GM18526 (cell line): Measurements from ENCODE around the gene RNF4.

Experiments used
- POLR2A ChIP-seq: IDR thresholded peaks from 3 replicates; pipeline ENCODE4 v1.6.1; 2011; ENCODE audit not compliant: insufficient read length; ENCODE audit errors: extremely low read depth

The RNF4 gene, protein sequence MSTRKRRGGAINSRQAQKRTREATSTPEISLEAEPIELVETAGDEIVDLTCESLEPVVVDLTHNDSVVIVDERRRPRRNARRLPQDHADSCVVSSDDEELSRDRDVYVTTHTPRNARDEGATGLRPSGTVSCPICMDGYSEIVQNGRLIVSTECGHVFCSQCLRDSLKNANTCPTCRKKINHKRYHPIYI

DNA sequence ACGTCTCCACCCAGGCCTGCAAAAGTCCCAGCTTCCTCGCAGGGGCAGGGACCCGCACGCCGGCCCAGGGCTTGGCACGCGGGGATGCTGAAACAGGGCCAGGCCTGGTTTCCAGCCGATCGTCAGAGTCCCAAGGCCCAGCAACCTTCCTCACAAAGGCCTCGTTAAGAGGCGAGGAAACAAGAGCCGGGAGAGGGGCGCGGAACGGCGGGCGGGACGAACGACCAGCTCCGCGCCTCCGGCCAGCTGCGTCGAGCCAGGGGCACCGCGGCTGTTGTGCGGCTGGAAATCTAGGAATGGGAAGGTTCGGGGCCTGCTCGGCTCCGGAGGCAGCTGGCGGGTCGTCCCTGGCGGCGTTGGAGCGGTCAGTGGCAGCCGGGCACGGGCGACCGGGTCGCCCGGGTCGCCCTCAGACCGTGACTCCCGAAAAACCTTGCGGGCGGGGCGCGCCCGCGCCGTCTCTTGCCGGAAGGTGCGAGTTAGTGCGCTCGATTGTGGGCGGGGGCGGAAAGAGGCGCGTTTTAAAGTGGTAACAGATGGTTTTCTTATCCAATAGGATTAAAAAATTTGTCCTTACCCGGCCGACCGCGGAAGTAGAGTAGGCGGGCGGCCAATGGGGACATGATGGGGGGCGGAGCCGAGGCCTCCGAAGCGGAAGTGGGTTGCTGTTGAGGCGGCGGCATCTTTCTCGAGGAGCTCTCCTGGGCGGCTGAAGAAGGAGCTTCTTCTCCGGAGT, at the start of gene RNF4:
RNF4 (plus strand) TSS at position 651 of the 736 bp plus-strand sequence. CDS start 21,388 bp downstream, outside the sequence.
- peak; percentile 85 for TF ChIP-seq POLR2A

GRCh38 chr4:2419814-2420213, 49.1 kb upstream of the RNF4 start:
- TF ChIP-seq POLR2A: no peak

DNA sequence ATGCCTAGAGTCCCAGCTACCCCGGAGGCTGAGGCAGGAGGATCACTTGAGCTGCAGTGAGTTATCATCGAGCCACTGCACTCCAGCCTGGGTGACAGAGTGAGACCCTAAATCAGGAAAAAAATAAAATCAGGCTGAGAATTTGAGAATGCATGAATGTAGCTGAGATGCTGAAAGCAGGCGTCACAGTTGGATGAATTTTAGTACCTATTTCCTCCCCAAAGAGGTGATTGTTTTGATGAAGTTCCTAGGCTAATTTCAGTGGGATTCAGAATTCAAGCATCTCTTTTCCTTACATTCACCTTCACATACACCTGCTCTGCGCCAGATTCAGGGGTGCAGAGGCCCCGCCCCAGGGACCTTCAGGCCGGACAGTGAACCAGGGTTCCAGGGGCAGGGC, 47.0 kb upstream of the RNF4 start:
- TF ChIP-seq POLR2A: no peak

- no peak for TF ChIP-seq POLR2A
These were observed 45.8 kb upstream of the RNF4 start for GRCh38 chr4:2423066-2423465.

DNA sequence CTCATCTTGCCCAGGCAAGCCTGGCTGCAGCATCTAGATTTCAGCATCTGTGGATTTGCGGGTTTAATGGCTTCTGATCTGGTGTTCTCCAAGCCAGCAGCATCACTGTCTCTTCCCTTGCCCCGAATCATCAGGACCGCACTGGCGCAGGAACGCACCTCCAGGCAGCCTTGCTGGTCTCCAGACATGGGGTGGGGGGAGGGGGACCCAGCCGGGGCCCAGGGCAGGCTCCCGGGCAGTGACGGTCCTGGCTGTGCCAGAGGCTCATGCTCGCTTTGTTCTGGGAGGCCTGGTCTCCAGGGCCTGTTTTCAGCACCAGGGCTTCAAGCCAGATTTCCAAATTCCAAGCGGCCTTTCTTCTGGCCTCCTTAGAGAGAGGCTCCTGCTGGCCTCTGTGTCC, 45.2 kb upstream of the RNF4 start:
- TF ChIP-seq POLR2A: no peak

GRCh38 chr4:2424581-2424980, 44.3 kb upstream of the RNF4 start:
- no peak for TF ChIP-seq POLR2A

DNA sequence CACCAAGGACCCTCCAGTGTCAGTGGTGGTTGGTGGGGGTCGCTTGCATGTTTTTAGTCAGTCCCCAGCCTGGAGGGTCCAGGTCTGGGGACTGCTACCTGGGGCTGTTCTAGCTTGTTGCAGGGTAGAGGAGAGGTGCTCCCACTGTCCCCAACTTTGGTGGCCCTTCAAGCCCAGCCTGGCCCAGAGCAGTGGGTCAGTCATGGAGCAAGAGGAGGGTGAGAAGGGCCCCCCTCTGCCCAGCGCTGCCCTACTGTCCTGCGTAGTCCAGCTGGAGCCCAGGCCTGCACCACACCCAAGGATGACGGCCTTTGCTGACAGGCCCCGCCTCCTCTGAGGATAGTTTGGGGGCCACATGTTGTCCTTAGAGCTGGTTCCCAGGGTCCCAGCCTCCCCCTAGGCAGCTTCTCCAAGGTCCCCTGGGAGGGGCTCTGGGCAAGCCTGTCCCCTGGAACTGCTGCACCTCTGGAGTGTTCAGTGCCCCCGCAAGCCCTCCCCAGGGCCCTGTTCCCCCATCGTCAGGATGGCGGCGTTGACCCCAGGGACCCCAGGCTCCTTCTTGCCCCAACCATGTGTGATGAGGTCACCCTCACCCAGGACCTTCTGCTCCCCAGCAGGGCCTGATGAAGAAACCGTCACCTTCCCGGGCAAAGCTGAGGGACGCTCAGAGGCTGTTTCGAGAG, 43.4 kb upstream of the RNF4 start:
- no peak for TF ChIP-seq POLR2A

- TF ChIP-seq POLR2A: no peak
These were observed 42.9 kb upstream of the RNF4 start for GRCh38 chr4:2426069-2426397.

DNA sequence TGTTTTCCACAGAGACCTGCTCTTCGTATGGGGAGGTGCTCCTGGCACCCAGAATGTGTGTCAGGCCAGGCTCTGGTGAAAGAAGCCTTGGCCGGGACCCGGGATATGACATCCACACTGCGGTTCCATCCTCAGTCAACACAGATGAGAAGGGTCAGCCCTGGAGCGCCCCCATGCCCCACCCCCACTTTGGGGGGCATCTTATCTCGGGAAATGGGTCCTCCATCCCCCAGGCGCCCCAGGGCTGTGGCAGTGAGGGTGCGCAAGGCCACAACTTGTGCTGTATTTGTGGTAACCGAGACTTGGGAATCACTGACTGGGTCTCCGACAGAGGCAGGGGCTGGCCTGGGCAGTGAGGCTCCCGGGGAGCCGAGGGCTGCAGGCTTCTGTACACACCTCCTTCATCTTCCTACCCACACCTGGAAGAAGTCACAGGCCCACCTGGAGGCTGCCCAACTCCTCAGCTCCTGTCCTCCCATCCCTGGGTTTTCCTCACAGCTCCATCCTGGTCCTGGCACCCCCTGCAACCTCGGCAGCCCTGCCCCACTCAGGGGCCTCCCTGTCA, 42.1 kb upstream of the RNF4 start:
- no peak for TF ChIP-seq POLR2A

- no peak for TF ChIP-seq POLR2A
These were observed 41.2 kb upstream of the RNF4 start for GRCh38 chr4:2427383-2428334.

DNA sequence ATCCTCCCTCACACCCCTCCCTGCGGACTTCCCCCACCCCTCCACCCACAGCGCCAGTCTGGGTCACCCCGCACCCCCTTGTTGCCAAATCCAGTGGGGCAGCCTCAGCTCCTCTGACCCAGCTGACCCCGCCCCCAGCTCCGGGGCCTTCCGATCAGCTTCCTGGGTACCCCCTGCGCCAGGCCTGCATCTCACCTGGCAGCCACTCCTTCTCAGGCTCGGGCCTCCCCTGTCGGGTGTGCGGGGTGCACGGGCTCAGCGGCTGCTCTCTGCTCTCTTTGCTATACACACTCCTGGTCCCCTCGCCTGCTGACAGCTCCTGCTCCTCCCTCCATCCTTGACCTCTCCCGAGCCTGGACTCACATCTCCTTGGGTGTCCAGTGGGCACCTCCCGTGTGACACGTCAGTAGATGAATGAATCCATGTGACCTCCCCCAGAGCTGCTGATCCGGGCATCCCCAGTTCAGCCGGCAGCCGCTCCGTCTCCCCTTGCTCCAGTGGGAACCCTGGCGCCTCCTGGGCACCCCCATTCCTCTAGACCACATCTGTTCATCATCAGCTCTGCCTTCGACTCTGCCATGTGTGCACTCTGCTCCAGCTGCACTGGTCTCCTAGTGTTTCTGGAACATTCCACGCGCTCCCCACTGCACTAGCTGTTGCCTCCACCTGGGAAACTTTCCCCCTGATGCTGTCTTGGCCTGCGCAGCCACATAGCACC, 40.3 kb upstream of the RNF4 start:
- TF ChIP-seq POLR2A: no peak

DNA sequence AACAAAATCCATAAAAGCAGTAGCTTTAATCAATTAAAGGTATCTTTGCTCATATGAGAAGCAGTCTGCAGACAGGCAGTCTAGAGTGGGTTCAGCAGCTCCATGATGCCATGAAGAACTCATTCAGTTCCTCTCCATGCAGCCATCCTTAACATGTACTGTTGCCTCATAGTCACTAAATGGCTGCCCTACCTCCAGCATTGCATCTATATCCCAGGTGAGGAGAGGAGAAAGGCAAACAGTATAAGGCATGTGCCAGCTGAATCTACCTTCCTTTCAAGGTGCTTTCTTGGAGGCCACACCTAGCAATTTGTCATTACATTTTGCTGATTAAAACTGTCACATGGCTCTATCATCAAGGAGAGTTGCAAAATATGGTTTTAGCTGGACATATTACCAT, 36.9 kb upstream of the RNF4 start:
- no peak for TF ChIP-seq POLR2A

GRCh38 chr4:2432991-2433530, 35.8 kb upstream of the RNF4 start:
- no peak for TF ChIP-seq POLR2A
